ENCODE measurements around the gene SYNJ1.
A peak's percentile ranks its signal among the peaks of the same experiment; 100 is the strongest.
"Not testable (repeated sequence)": the region's sequence is repeated elsewhere in the genome, so short reads cannot be mapped to it uniquely, and the experiment has no call there.

SYNJ1 gene

DNA sequence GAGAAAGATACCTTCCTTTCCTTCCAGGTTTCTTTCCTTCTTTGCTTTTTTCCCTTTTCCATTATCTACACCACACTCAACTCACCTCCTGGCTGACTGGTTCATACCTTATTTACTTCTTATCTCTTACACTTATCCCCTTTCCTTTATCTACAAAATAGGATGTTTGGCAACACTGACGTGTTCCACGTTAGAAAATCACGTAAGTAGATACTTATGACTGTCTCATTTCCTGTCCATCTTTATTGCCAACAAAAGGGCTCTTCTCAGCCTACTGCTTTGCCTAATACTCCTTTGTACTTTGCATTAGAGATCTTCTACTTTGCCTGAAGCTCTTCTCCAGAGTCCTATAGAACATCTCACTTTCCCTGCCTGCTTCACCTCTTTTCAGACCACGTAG, 25.1 kb downstream of the SYNJ1 start:
- peak overlapping the region; percentile 27 for H3K27ac ChIP-seq (ENCODE audit: poor library complexity, severe bottlenecking)

DNA sequence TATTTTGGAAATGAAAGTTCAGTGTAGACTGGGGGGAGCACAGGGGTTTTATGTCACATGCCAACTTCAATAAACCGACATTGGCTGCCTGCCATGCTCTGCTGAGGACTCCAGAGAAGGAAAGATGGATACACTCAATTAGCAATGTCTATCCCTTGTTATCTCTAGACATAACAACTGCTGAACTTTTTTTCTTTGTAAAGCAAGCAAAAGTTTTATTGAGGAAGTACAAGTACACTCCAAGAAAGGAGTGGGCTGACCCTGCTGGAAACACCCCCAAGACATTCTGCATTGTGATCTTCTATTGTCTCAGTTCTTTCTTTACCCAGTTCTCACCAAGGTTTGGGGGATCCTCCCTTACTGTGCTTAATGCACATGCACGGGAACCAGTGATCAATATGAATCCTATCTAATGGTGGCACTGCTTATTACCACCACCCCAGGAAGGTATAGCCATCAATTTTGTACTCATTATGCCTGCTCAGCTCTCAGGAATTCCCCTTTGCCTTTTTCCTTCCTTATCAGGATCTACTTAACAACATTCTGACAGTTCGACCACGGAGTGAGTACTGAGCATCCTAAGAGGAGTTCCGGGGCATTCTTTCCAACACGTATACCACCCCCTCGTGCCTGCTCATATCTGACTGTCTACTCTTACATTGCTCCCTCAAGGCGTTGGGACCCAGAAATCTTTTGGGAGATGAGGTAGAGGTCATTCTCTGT, 28.7 kb downstream of the SYNJ1 start:
- DNase-seq (ENCODE audit: low spot score): no peak
- ATAC-seq (ENCODE audit: low read depth): no peak
- no peak for TF ChIP-seq CTCF (IDR thresholded peaks at IDR 0.05; ENCODE audit: poor library complexity, severe bottlenecking)
- Histone ChIP-seq H3K36me3 (ENCODE audit: low read depth) (peaks cover 5% of the 10 kb centered on the region; the same call in 1 of the 2 replicates), H3K27ac (ENCODE audit: poor library complexity, severe bottlenecking) (no peak overlapping the region), H3K4me1 (ENCODE audit: insufficient read depth, poor library complexity, severe bottlenecking) (no peaks in the 10 kb centered on the region), H3K4me3 (ENCODE audit: severe bottlenecking) (no peak overlapping the region), H3K9me3 (ENCODE audit: severe bottlenecking) (no peaks in the 10 kb centered on the region), H3K27me3 (ENCODE audit: insufficient read depth, poor library complexity, severe bottlenecking) (no peaks in the 10 kb centered on the region)

More for the DNA sequence above, 25.1 kb downstream of the SYNJ1 start:
- Histone ChIP-seq H3K36me3 (ENCODE audit: low read depth) (no peaks in the 10 kb centered on the region), H3K27me3 (ENCODE audit: insufficient read depth, poor library complexity, severe bottlenecking) (no peaks in the 10 kb centered on the region), H3K4me1 (ENCODE audit: insufficient read depth, poor library complexity, severe bottlenecking) (no peaks in the 10 kb centered on the region), H3K4me3 (ENCODE audit: severe bottlenecking) (no peak overlapping the region), H3K9me3 (ENCODE audit: severe bottlenecking) (no peaks in the 10 kb centered on the region)
- ATAC-seq (ENCODE audit: low read depth): peak; percentile 88
- TF ChIP-seq CTCF (IDR thresholded peaks at IDR 0.05; ENCODE audit: poor library complexity, severe bottlenecking): no peak
- DNase-seq (ENCODE audit: low spot score): no peak

DNA sequence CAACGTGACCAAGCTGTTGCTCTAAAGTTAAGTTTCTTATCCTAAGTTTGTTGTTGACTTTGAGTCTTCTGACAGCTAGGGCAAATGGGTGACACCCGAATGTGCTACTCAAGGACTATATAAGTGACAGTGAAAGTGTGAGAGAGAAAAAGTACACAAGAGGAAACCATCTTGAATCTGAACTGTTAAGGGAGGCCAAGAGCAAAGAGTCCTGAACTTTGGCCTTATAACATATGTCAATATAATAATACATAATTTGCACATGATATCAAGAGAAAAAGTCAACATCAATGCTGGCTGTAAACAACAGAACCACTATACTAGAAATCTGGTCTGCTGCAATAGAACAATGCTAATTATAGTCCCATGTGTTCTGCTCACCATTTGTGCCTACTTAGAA, 29.5 kb downstream of the SYNJ1 start:
- no peak for ATAC-seq (ENCODE audit: low read depth)
- no peak overlapping the region for H3K4me3 ChIP-seq (ENCODE audit: severe bottlenecking)
- H3K36me3 ChIP-seq (ENCODE audit: low read depth): peaks cover 11% of the 10 kb centered on the region; the same call in 1 of the 2 replicates
- no peak overlapping the region for H3K27ac ChIP-seq (ENCODE audit: poor library complexity, severe bottlenecking)
- no peak for TF ChIP-seq CTCF (IDR thresholded peaks at IDR 0.05; ENCODE audit: poor library complexity, severe bottlenecking)
- no peaks in the 10 kb centered on the region for H3K4me1 ChIP-seq (ENCODE audit: insufficient read depth, poor library complexity, severe bottlenecking)
- no peaks in the 10 kb centered on the region for H3K9me3 ChIP-seq (ENCODE audit: severe bottlenecking)
- no peaks in the 10 kb centered on the region for H3K27me3 ChIP-seq (ENCODE audit: insufficient read depth, poor library complexity, severe bottlenecking)
- DNase-seq (ENCODE audit: low spot score): no peak

DNA sequence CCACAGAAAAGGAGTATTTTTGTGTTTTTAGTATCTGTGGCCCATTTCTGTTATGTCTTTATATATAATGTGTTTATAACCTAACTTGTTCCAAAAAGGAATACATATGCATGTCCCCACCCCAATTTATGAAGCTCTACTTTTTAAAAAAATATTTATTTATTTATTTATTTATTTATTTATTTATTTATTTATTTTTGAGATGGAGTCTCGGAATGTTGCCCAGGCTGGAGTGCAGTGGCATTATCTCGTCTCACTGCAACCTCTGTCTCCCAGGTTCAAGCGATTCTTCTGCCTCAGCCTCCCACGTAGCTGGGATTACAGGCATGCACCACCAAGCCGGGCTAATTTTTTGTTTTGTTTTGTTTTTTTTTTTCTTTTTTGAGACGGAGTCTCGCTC, 32.3 kb downstream of the SYNJ1 start:
- H3K4me3 ChIP-seq (ENCODE audit: severe bottlenecking); H3K27me3 ChIP-seq (ENCODE audit: insufficient read depth, poor library complexity, severe bottlenecking); H3K4me1 ChIP-seq (ENCODE audit: insufficient read depth, poor library complexity, severe bottlenecking); H3K9me3 ChIP-seq (ENCODE audit: severe bottlenecking); DNase-seq (ENCODE audit: low spot score); ATAC-seq (ENCODE audit: low read depth); H3K27ac ChIP-seq (ENCODE audit: poor library complexity, severe bottlenecking): not testable (repeated sequence)
- peaks cover 14% of the 10 kb centered on the region; the same call in 1 of the 2 replicates for H3K36me3 ChIP-seq (ENCODE audit: low read depth)

DNA sequence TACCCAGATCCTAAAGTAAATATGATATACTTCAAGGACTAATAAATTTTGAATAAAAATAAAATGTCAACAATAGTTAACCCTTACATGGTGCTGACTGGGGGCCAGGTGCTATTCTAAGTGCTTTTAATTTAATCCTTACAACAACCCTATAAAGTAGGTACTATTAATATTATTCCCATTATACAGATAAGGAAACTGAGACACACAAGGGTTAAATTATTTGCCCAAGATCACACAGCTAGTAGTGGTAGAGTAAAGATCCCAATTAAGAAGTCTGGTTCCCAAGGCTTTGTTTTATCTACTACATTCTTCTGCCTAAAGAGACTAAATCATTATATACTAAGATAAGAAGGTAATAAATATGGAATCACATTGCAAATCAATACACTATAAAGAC, 34.2 kb downstream of the SYNJ1 start:
- Histone ChIP-seq H3K9me3 (ENCODE audit: severe bottlenecking) (no peaks in the 10 kb centered on the region), H3K36me3 (ENCODE audit: low read depth) (peaks cover 14% of the 10 kb centered on the region; the same call in 1 of the 2 replicates), H3K4me3 (ENCODE audit: severe bottlenecking) (no peak overlapping the region), H3K27me3 (ENCODE audit: insufficient read depth, poor library complexity, severe bottlenecking) (no peaks in the 10 kb centered on the region), H3K4me1 (ENCODE audit: insufficient read depth, poor library complexity, severe bottlenecking) (no peaks in the 10 kb centered on the region), H3K27ac (ENCODE audit: poor library complexity, severe bottlenecking) (no peak overlapping the region)
- no peak for TF ChIP-seq CTCF (IDR thresholded peaks at IDR 0.05; ENCODE audit: poor library complexity, severe bottlenecking)
- no peak for DNase-seq (ENCODE audit: low spot score)
- no peak for ATAC-seq (ENCODE audit: low read depth)

All from RWPE2 (cell line).